ENCODE data around the gene EDRF1. TPM values are rescaled to one million over a fixed set of nuclear protein-coding genes. Genes with fewer than 3 reads are reported as not detected.

EDRF1 gene
- polyA plus RNA-seq, 1 donor from 2014 or later: 12.8 TPM

DNA sequence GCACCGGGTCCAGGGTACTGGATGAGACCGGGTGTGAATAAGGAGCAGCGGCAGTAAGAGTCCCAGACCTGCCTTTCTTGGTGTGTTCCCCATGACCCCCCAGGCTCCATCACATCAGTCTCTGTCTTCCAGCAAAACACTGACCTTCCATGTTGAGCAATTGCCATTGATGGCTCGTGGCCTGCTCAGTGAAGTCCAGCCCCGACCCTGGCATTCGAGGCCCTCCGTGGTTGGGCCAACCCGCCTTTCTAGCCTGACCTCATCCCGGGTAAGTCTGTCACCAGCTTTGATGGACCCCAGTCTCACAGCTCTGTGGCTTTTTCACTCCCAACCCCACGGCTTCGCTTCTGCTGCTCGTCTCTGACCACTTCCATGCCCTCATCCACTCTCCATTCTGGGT, 49.7 kb downstream of the EDRF1 start:
- no peaks in the 10 kb centered on the region for H3K4me1 Mint-ChIP-seq
- H3K36me3 Mint-ChIP-seq: peaks cover 13% of the 10 kb centered on the region
- H3K27ac Mint-ChIP-seq: peak overlapping the region in 1 of 3 donors; percentile 18
- no peaks in the 10 kb centered on the region for H3K27me3 Mint-ChIP-seq
- H3K4me3 Mint-ChIP-seq: no peak overlapping the region
- H3K9me3 Mint-ChIP-seq: no peaks in the 10 kb centered on the region

DNA sequence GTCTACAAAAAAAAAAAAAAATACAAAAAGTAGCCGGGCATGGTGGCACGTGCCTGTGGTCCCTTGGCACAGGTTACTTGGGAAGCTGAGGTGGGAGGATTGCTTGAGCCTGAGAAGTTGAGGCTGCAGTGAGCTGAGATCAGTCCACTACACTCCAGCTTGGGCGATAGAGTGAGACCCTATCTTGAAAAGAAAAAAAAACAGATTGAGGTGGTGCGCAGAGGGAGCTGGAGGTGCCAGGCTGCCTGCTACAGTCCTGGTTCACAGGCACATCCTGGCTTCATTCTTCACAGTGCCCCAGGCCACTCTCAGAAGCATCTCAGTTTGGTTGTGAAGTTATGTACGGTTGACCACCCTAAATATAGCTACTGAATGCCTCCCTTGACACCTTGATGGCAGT, 51.3 kb downstream of the EDRF1 start:
- Mint-ChIP-seq H3K27me3 (no peaks in the 10 kb centered on the region), H3K36me3 (peaks cover 7% of the 10 kb centered on the region), H3K27ac (peak overlapping the region in 1 of 3 donors; percentile 62), H3K9me3 (peaks cover 0 to 1% (median 0%) of the 10 kb centered on the region in 3 donors), H3K4me3 (no peak overlapping the region), H3K4me1 (no peaks in the 10 kb centered on the region)

DNA sequence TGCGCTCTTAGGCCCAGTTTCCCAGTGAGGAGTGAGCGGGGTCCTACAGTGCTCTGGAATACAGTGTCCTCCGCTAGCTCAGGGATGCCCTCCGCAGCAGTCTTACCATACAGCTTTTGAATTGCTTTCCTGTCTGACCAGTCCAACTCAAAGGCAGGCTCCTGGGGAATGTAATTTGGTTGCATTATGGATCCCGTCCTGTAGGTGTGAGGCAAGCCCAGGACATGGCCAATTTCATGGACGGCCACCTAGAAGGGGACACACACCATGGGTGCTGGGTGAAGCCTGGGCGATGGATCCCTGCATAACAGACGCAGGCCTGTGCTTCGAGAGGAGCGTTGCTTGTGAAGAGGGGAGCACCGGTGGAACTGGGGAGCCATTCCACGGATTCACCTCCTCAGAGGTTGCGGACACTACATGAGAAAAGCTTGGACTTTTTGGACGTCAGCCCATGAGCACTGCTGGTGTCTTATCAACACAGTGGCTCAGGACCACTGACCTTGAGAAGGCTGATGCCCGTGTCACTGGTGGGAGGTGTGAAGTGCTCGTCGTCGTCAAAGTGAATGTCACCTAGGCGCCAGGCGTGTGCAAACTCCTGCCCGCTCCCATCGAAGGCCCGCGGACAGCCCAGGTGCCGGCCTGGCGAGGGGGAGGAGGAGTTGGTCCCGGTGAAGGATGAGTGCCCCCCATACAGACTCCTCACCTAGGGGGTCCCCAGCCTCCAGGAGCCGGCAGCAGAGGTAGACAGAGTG, 52.8 kb downstream of the EDRF1 start:
- Mint-ChIP-seq H3K36me3 (peaks cover 5% of the 10 kb centered on the region), H3K4me1 (no peaks in the 10 kb centered on the region), H3K9me3 (peaks cover 0 to 1% (median 0%) of the 10 kb centered on the region in 3 donors), H3K27me3 (no peaks in the 10 kb centered on the region), H3K4me3 (no peak overlapping the region), H3K27ac (no peak overlapping the region)

DNA sequence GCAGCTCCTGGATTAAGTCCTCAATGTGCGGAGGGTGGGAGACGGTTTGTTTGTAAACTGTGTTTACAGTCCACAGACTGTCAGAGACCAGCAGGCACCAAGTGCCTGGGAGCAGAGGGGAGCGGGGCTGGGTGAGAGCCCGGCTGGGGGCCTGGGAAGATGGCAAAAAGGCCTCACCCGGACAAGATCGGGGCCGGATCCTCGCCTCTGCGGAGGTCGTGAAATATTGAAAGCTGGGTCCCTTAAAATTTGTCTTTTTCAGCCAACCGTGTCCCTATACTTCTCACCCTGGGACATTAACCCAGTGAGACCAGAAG, 53.3 kb downstream of the EDRF1 start:
- Mint-ChIP-seq H3K27ac (no peak overlapping the region), H3K4me3 (no peak overlapping the region), H3K4me1 (no peaks in the 10 kb centered on the region), H3K36me3 (peaks cover 4% of the 10 kb centered on the region), H3K9me3 (peaks cover 0 to 1% (median 0%) of the 10 kb centered on the region in 3 donors), H3K27me3 (peaks cover 3% of the 10 kb centered on the region)

DNA sequence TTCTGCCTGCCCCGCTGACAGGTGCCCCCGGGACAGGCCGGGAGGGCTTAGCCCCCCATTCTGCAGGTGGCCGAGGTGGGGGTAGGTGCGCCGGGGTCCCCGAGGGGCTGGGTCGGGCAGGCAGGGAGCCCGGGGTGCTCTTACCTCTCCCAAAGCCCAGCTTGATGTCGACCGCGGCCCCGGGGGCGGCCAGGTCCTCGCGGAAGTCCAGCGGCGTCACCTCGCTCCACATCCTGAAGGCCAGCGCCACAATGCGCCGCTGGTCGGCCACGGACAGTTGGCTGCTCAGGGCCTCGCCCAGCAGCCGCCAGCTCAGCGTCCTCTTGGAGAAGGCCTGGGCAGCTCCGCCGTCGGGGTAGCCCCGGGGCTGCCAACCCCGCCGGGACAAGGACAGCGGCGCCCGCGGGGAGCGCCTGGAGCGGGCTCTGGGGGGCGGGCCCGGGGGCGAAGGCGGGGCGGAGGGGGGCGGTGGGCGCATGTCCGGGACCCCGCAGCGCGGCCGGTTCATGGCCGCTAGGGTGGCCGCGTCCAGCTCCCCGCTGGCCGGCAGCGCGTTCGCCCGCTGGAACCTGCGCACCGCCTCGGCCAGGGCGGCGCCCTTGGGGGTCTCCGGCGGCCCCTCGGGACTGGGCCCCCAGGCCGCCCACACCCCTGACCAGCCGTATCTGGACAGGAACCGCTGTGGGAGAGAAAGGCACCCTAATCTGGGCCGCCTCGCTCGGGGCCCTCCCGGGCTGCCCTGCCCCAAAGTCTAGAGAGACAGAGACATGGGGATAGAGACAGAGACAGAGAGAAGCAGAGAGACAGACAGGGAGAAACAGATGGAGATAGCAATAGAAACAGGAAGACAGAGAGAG, 54.4 kb downstream of the EDRF1 start:
- H3K27me3 Mint-ChIP-seq: peaks cover 4% of the 10 kb centered on the region
- H3K4me3 Mint-ChIP-seq: no peak overlapping the region
- no peak overlapping the region for H3K27ac Mint-ChIP-seq
- H3K4me1 Mint-ChIP-seq: no peaks in the 10 kb centered on the region
- H3K36me3 Mint-ChIP-seq: peaks cover 3% of the 10 kb centered on the region
- peaks cover 0 to 1% (median 0%) of the 10 kb centered on the region in 3 donors for H3K9me3 Mint-ChIP-seq

DNA sequence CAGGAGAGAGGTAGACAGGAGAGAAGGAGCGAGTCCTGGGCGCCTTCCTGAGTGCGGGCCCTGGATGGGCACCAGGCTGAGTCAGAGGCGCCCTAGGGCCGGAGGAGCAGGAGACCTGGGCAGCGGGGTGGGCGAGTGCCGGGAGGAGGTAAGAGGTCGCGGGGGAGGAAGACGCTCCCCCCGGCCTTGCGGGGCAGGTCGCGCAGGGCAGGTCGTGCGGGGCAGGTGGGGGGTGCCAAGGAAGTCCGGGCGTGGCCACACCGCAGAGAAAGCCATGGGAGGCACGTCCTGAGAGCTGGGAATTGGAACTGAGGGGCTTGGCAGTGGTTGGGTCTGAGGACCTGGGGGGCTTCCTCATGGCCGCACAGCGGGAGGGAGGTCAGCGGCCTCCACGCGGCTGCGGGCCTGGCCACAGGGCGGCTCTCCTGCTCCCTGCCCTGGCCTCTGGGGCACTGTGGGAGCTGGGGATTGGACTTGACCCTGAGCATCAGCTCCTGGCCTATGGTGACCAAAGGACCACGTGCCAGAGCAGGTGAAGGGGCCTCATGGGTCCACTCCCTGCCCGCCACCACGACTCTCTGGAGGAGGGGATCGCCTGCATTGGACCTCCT, 55.2 kb downstream of the EDRF1 start:
- peaks cover 4% of the 10 kb centered on the region for H3K27me3 Mint-ChIP-seq
- no peak overlapping the region for H3K4me3 Mint-ChIP-seq
- peaks cover 0 to 1% (median 0%) of the 10 kb centered on the region in 3 donors for H3K9me3 Mint-ChIP-seq
- no peaks in the 10 kb centered on the region for H3K36me3 Mint-ChIP-seq
- no peak overlapping the region for H3K27ac Mint-ChIP-seq
- no peaks in the 10 kb centered on the region for H3K4me1 Mint-ChIP-seq

DNA sequence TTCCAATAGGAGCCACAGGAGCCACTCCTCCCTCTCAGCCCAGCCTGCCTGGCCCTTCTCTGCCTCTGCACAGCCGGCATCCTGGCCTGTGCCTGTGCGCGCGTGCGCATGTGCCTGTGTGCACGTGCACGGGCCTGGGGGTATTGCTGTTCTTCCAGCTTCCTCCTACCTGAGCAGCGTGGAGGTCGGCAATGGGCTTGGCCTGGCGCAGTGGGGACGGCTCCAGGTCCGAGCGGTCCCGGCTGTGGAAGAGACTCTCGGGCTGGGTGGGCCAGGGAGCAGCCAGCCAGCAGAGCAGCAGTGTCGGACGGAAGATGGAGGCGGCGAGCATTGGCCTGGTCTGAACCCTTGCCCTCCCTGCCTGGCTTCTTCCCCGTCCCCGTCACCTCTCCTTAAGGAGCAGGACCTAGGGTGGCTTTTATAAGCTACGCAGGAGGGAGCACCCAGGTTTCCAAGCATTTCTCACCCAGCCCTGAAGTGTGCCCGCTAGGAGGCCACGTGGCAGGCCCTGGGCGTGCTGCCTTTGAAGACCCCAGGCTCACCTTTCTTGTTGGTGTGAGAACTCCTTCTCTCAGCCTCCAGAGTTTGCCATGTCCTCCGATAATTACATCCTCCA, 56.1 kb downstream of the EDRF1 start, which contains the start of gene MMP21:
TSS of gene MMP21 (minus strand) at position 331 of the 616 bp plus-strand sequence. CDS start at position 331, 0 bp downstream.
- Mint-ChIP-seq H3K9me3 (peaks cover 0 to 3% (median 1%) of the 10 kb centered on the region in 3 donors), H3K27ac (no peak within 1 kb of the TSS), H3K36me3 (no peaks in the 10 kb centered on the region), H3K27me3 (peaks cover 4% of the 10 kb centered on the region), H3K4me3 (no peak within 1 kb of the TSS), H3K4me1 (no peaks in the 10 kb centered on the region)

DNA sequence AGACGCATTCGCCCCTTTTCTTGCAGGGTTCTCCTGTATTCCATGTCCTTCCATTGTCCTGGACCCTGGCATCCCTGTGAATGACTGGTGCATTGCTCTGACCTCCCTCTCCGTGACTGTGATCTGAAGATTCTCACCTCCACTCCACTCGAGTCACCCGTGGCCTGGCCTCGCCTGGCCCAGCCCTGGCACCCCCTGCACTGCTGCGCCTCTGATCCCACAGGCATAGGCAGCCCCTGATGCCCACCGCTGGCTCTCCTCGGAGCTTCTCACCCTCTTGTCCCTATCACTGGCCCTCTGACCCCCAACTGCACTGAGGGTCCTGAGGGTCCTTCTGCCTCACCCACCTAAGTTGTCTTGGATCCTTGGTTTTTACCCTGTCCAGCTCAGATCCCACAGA, 58.3 kb downstream of the EDRF1 start:
- Mint-ChIP-seq H3K4me3 (no peak overlapping the region), H3K27ac (no peak overlapping the region), H3K4me1 (peaks cover 0 to 2% (median 0%) of the 10 kb centered on the region in 3 donors), H3K27me3 (peaks cover 4% of the 10 kb centered on the region), H3K9me3 (peaks cover 0 to 3% (median 1%) of the 10 kb centered on the region in 3 donors), H3K36me3 (peaks cover 2% of the 10 kb centered on the region)

DNA sequence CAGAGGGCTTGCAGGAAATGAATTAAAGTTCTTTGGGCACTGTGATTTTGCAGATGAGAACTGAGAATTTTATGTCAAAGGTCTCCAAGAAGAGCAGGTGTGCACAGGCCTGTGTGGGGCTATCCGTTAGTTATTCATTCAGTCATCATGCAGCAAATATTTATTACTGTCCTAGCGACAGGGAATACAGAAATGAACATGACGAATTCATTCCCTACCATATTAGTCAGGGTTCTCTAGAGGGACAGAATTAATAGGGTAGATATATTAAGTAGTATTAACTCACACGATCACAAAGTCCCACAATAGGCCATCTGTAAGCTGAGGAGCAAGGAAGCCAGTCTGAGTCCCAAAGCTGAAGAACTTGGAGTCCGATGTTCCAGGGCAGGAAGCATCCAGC, 59.0 kb downstream of the EDRF1 start:
- Mint-ChIP-seq H3K4me3 (no peak overlapping the region), H3K9me3 (peaks cover 0 to 3% (median 1%) of the 10 kb centered on the region in 3 donors), H3K27me3 (peaks cover 4% of the 10 kb centered on the region), H3K27ac (no peak overlapping the region), H3K4me1 (peaks cover 0 to 2% (median 0%) of the 10 kb centered on the region in 3 donors), H3K36me3 (peaks cover 2% of the 10 kb centered on the region)

DNA sequence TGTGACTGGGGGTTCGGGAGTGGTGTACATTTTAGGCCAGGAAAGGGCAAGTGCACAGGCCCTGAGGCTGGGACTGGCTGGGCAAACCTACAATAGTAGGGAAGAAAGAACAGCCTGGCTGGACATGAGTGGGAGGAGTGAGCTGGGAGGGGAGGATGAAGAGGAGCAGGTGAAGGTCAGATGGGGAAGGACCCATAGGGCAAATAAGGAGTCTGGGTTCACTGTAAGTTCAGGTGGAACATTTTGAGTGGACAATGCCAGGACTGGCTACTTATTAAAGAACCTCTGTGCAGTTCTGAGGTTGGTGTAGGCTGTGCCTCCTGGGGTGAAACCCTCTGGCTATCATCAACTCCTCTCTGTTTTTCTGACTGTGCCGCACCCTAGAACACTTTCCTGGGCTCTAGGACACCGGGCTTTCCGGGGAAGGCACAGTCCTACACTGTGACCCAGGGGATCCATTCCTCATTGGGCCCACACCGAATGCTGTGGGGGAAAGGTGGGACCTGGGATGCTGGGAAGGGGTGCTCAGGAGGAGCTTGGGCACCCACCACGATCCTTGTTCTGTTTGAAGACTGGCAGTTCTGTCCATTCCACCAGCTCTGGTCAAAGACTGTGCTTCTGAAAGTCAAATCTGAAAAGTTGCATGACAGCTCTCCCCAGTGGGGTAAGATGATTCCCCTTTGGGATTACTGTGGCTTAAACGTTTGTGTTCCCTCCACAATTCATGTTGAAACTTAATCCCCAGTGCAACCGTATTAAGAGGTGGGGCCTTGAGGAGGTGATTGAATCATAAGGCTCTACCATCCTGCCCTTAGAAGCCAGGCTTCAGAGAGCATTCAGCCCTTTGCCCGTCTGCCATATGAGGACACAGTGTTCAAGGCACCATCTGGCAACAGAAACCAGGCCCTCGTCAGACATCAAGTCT, 60.2 kb downstream of the EDRF1 start:
- no peak overlapping the region for H3K27ac Mint-ChIP-seq
- no peak overlapping the region for H3K4me3 Mint-ChIP-seq
- peaks cover 0 to 3% (median 1%) of the 10 kb centered on the region in 3 donors for H3K9me3 Mint-ChIP-seq

DNA sequence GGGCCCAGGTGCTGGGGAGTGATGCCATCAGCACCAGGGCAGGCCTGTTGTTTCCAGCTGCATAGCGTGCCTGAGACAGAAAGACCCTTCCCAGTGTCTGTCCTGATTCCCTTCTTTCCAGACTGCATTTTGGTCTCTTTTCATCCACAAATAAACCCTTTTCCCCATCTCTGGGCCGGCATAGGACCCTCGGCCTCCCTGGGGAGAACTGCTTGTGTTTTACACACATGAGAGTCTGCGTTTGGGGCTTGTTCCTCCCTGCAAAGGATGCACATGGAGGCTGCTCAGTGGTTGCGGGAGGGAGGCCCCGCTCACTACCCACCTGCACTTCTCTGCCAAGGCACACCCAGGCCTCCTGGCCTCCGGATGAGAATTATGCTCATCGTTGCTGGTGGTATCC, 61.9 kb downstream of the EDRF1 start:
- H3K4me1 Mint-ChIP-seq: peaks cover 0 to 2% (median 2%) of the 10 kb centered on the region in 3 donors
- H3K4me3 Mint-ChIP-seq: no peak overlapping the region
- H3K9me3 Mint-ChIP-seq: peaks cover 1 to 3% (median 3%) of the 10 kb centered on the region in 3 donors
- H3K27me3 Mint-ChIP-seq: peaks cover 4% of the 10 kb centered on the region
- peaks cover 7% of the 10 kb centered on the region for H3K36me3 Mint-ChIP-seq
- no peak overlapping the region for H3K27ac Mint-ChIP-seq

More for the DNA sequence above, 60.2 kb downstream of the EDRF1 start:
- peaks cover 4% of the 10 kb centered on the region for H3K27me3 Mint-ChIP-seq
- H3K4me1 Mint-ChIP-seq: peaks cover 0 to 2% (median 0%) of the 10 kb centered on the region in 3 donors
- peaks cover 2% of the 10 kb centered on the region for H3K36me3 Mint-ChIP-seq

DNA sequence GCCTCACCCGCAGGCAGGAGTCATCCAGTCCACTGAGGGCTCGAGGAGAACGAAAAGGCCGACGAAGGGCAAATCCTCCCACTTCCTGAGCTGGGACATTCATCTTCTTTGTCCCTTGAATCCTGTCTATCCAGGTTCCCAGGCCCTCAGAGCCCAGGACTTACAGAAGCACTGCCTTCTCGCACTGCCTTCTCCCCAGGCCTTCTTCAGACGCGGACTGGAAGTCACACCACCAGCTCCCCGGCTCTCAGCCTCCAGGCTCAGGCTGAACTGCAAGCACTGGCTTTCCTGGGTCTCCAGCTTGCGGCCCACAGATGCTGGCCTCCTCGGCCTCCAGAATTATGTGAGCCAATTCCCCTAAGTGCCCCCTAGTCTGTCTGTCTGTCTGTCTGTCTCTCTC, 62.5 kb downstream of the EDRF1 start:
- Mint-ChIP-seq H3K36me3 (peaks cover 7% of the 10 kb centered on the region), H3K4me3 (no peak overlapping the region), H3K4me1 (peaks cover 0 to 2% (median 2%) of the 10 kb centered on the region in 3 donors), H3K27ac (no peak overlapping the region), H3K9me3 (peaks cover 1 to 3% (median 3%) of the 10 kb centered on the region in 3 donors), H3K27me3 (peaks cover 4% of the 10 kb centered on the region)

DNA sequence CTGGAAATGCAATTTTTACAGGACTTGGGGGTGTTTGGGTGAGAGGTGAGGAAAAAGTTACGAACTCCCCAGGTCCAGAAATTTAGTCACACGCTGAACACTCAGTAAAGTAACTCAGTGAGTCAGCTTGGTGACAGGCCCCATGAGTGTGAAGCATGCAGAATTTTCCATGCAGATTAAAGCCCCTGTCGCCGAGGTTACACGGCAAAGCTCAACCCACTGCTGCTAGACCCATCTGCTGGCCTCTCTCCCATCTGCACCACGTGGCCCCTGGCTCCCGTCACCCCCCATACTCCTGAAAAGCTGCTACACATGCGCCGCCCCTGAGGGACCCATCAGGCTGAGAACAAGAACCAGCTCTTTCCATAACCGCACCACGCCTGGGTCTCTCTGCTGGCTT, 63.1 kb downstream of the EDRF1 start:
- Mint-ChIP-seq H3K36me3 (peaks cover 7% of the 10 kb centered on the region), H3K27ac (peak overlapping the region in 1 of 3 donors; percentile 47), H3K27me3 (peaks cover 3% of the 10 kb centered on the region), H3K9me3 (peaks cover 1 to 3% (median 3%) of the 10 kb centered on the region in 3 donors), H3K4me1 (peaks cover 0 to 3% (median 2%) of the 10 kb centered on the region in 3 donors), H3K4me3 (no peak overlapping the region)

DNA sequence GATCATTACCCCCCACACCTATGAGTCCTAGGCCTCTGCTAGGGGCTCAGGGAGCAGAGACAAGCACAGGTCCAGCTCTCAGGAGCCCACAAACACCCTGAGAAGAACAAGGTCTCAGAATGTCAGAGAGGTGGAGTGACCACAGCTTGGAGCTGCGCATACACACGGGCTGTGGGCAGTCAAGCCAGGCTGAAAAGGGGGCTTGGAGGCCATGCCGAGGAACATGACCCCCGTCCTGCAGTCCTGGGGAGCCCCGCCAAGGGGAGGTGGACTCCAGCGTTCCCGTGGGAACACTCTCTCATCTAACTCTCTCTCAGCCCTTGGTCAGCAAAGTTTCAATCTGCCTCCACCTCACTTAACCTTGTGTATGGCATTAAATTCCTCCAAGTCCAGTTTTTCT, 63.9 kb downstream of the EDRF1 start:
- H3K27ac Mint-ChIP-seq: no peak overlapping the region
- no peak overlapping the region for H3K4me3 Mint-ChIP-seq
- peaks cover 0 to 5% (median 3%) of the 10 kb centered on the region in 3 donors for H3K4me1 Mint-ChIP-seq
- peaks cover 1 to 3% (median 3%) of the 10 kb centered on the region in 3 donors for H3K9me3 Mint-ChIP-seq
- peaks cover 11% of the 10 kb centered on the region for H3K36me3 Mint-ChIP-seq
- no peaks in the 10 kb centered on the region for H3K27me3 Mint-ChIP-seq
